HL-60 (cell line): Measurements from ENCODE around the gene PEX10.

Experiments used
- CTCF ChIP-seq: IDR thresholded peaks from one replicate; pipeline ENCODE4 v1.5.1; 2011; ENCODE audit warnings: low read length, control low read depth, inconsistent platforms; ENCODE audit not compliant: insufficient read depth
- POLR2AphosphoS5 ChIP-seq: IDR thresholded peaks from 2 replicates; pipeline ENCODE4 v1.6.1; 2012; ENCODE audit warnings: low read depth
- REST ChIP-seq: IDR thresholded peaks from 2 replicates; pipeline ENCODE4 v1.6.1; 2012; ENCODE audit warnings: low read depth; ENCODE audit not compliant: insufficient replicate concordance

GRCh38 chr1:2419416-2419815 is 7.1 kb upstream of the PEX10 start:
- TF ChIP-seq CTCF (no peak), POLR2AphosphoS5 (no peak), REST (no peak)
